ENCODE data around the gene NUP214. TPM values are rescaled to one million over a fixed set of nuclear protein-coding genes. Genes with fewer than 3 reads are reported as not detected.
"Not testable (repeated sequence)": the region's sequence is repeated elsewhere in the genome, so short reads cannot be mapped to it uniquely, and the experiment has no call there.

The NUP214 gene
- total and polyA plus RNA-seq, 7 donors, result 11.8 to 28.1 (median 20.1) TPM

DNA sequence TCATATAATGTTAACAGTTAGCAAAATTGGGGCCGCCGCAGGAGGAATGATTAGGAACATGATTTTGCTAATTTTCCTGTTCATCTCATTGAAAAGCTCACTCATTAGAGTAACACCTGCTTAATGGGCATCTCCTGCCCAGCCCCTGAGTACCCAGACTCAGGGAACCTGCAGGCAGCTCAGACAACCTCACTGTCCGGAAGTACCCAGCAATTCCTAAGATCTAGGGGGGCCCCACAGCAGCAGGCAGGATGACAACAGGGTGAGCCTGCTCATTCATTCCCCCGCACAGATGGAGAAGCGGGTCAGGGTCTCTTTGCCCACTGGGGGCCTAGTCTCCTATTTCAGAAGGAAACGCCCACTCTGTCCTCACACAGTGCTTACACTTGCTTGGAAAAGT, 138.3 kb downstream of the NUP214 start:
- Histone ChIP-seq H3K4me3 (no peak overlapping the region), H3K9me3 (no peaks in the 10 kb centered on the region), H3K4me1 (peaks cover 31% of the 10 kb centered on the region), H3K27me3 (ENCODE audit: insufficient read depth in 3 of 3, low read length in 2 of 3) (no peaks in the 10 kb centered on the region), H3K36me3 (ENCODE audit: insufficient read depth in 1 of 2, low read depth in 1 of 2) (peaks cover 0 to 41% of the 10 kb centered on the region in 2 donors), H3K27ac (peak overlapping the region; percentile 73)
- ATAC-seq, result no peak
- TF ChIP-seq, protein P1, sequence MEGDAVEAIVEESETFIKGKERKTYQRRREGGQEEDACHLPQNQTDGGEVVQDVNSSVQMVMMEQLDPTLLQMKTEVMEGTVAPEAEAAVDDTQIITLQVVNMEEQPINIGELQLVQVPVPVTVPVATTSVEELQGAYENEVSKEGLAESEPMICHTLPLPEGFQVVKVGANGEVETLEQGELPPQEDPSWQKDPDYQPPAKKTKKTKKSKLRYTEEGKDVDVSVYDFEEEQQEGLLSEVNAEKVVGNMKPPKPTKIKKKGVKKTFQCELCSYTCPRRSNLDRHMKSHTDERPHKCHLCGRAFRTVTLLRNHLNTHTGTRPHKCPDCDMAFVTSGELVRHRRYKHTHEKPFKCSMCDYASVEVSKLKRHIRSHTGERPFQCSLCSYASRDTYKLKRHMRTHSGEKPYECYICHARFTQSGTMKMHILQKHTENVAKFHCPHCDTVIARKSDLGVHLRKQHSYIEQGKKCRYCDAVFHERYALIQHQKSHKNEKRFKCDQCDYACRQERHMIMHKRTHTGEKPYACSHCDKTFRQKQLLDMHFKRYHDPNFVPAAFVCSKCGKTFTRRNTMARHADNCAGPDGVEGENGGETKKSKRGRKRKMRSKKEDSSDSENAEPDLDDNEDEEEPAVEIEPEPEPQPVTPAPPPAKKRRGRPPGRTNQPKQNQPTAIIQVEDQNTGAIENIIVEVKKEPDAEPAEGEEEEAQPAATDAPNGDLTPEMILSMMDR (IDR thresholded peaks at IDR 0.05), result no peak
- 88 to 93% (median 93%) methylated on average over 6 of the region's 6 CpGs for WGBS, 3 donors
- DNase-seq, result no peak
- intact Hi-C loops (cut with DNase I), result no loop called here

- peak in 1 of 2 donors; percentile 74 for DNase-seq
- peaks cover 0 to 35% of the 10 kb centered on the region in 2 donors for H3K36me3 ChIP-seq (ENCODE audit: insufficient read depth in 1 of 2, low read depth in 1 of 2)
- H3K4me3 ChIP-seq, result no peak overlapping the region
- TF ChIP-seq, protein P1 (IDR thresholded peaks at IDR 0.05), result no peak
- no peaks in the 10 kb centered on the region for H3K27me3 ChIP-seq (ENCODE audit: insufficient read depth in 3 of 3, low read length in 2 of 3)
- peak overlapping the region; percentile 73 for H3K27ac ChIP-seq
- peak; percentile 43 to 68 (median 58) for ATAC-seq
- no peaks in the 10 kb centered on the region for H3K9me3 ChIP-seq
- peaks cover 37% of the 10 kb centered on the region for H3K4me1 ChIP-seq
- 48 to 58% (median 49%) methylated on average over 11 of the region's 11 CpGs for WGBS, 3 donors
- intact Hi-C loops (cut with DNase I), result no loop called here
Measured at GRCh38 chr9:131264231-131264630, 138.8 kb downstream of the NUP214 start.

GRCh38 chr9:131266266-131267229, 141.2 kb downstream of the NUP214 start:
- no peaks in the 10 kb centered on the region for H3K9me3 ChIP-seq
- peak overlapping the region; percentile 73 for H3K27ac ChIP-seq
- H3K36me3 ChIP-seq (ENCODE audit: insufficient read depth in 1 of 2, low read depth in 1 of 2), result peaks cover 0 to 12% of the 10 kb centered on the region in 2 donors
- H3K27me3 ChIP-seq (ENCODE audit: insufficient read depth in 3 of 3, low read length in 2 of 3), result no peaks in the 10 kb centered on the region
- DNase-seq (peak in 1 of 2 donors; percentile 78), ATAC-seq (peak; percentile 31 to 57 (median 44))
- H3K4me1 ChIP-seq, result peaks cover 60% of the 10 kb centered on the region
- intact Hi-C loops (cut with DNase I), result no loop called here
- TF ChIP-seq, protein P1 (IDR thresholded peaks at IDR 0.05), result no peak
- WGBS, 3 donors, result 46 to 57% (median 47%) methylated on average over 26 of the region's 26 CpGs
- H3K4me3 ChIP-seq, result no peak overlapping the region

DNA sequence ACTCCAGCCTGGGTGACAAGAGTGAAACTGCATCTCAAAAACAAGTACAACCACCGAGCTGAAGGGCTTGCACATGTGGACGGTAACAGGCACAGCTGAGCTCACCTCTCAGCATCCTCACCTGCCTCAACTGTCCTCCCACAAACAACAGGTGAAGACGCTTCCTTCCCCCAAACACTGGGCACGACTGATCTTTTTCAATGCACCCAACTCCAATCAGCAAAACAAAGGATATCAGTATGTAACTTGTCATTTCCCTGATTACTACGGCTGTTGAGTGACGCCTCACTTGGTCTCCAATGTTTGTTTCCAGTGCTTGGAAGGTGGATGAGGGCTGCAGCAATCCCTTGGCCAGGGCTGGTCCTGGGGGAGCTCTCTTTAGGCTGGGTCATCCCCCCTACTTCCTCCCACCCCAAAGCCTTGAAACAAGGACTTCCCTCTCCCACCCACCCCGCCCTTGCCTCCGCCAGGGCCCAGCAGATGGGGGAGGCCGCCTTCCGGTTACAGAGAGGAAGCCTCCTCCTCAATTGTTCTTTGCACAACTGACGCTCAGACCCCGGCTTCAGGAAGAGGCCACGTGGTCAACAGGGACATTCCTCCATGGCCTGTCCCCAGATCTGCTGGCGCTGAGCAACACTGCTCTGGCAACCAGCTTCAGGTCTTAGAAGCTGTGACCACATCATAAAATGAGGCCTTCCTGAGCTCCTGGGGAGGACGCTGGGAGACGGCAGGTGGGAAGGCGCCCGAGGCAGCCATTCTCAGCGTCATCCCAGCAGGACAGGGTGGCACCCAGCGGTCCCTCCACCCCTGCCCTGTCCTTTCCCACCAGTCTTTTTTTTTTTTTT, 145.0 kb downstream of the NUP214 start:
- Histone ChIP-seq H3K9me3 (no peaks in the 10 kb centered on the region), H3K36me3 (ENCODE audit: insufficient read depth in 1 of 2, low read depth in 1 of 2) (no peaks in the 10 kb centered on the region), H3K4me3 (peak overlapping the region; percentile 25), H3K27ac (peak overlapping the region; percentile 98), H3K27me3 (ENCODE audit: insufficient read depth in 3 of 3, low read length in 2 of 3) (no peaks in the 10 kb centered on the region), H3K4me1 (peaks cover 87% of the 10 kb centered on the region)
- 40 to 49% (median 48%) methylated on average over 20 of the region's 20 CpGs for WGBS, 3 donors
- DNase-seq (peak; percentile 76 to 90), ATAC-seq (peak; percentile 19 to 36 (median 27))
- intact Hi-C loops (cut with DNase I), result no loop called here
- TF ChIP-seq, protein P1 (IDR thresholded peaks at IDR 0.05), result no peak

DNA sequence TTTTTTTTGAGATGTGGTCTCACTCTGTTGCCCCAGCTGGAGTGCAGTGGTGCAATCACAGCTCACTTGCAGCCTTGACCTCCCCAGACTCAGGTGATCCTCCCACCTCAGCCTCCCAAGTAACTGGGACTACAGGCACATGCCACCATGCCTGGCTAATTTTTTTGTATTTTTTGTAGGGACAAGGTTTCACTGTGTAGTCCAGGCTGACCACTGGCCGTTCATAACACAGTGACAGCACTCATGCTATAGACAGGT, 145.6 kb downstream of the NUP214 start:
- Histone ChIP-seq H3K27ac (peak overlapping the region; percentile 98), H3K4me3 (peak overlapping the region; percentile 22), H3K4me1 (peaks cover 86% of the 10 kb centered on the region)
- WGBS, 3 donors, result 73 to 83% (median 82%) methylated on average over 1 of the region's 1 CpG
- H3K9me3 ChIP-seq; intact Hi-C loops (cut with DNase I); DNase-seq; ATAC-seq; H3K27me3 ChIP-seq (ENCODE audit: insufficient read depth in 3 of 3, low read length in 2 of 3); H3K36me3 ChIP-seq (ENCODE audit: insufficient read depth in 1 of 2, low read depth in 1 of 2): not testable (repeated sequence)
